H1 (cell line): ENCODE results near the gene PLA2G2E.

ENCODE experiments used
- EP300 ChIP-seq, 2 experiments: IDR thresholded peaks; 1 replicate in 1 of 2; 2 replicates in 1 of 2; pipeline ENCODE4 v1.6.1; 2011 to 2012; ENCODE audit warnings: low read depth in 2 of 2, low read length in 2 of 2, mild to moderate bottlenecking in 2 of 2, borderline replicate concordance in 1 of 2, inconsistent platforms in 1 of 2, moderate library complexity in 1 of 2
- PHF8 ChIP-seq: fragments of 200-600 bp; sonication (generic); conservative IDR thresholded peaks from 2 replicates; pipeline ENCODE4 v1.7.1; 2012; ENCODE audit warnings: low read depth, mild to moderate bottlenecking, inconsistent platforms, low read length, moderate library complexity

DNA sequence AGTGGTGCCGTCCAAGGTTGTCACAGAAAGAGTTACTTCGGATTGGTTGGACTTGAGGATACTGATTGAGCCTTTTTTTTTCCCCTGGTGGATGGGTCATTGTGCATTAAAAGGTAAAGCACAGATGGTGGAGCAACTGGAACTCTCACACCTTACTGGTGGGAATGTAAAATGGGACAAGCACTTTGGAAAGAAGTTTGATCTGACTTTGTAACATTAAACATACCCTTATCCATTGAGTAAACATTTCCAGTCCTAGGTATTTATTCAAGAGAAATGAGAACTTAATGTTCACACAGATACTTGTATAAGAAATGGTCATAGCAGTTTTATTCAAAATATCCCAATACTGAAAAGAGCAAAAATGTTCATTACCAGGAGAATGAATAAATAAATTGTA, 41.1 kb upstream of the PLA2G2E start:
- TF ChIP-seq EP300 (IDR thresholded peaks at IDR 0.05; ENCODE audit: borderline replicate concordance in 1 of 2, low read depth in 2 of 2, low read length in 2 of 2) (no peak), PHF8 (no peak)
